GM19351 (cell line): ENCODE data around the gene JAK1.
"Not testable (repeated sequence)": the region's sequence is repeated elsewhere in the genome, so short reads cannot be mapped to it uniquely, and the experiment has no call there.

Experiments
- ATAC-seq: cut with Tn5 transposase; IDR thresholded peaks from one replicate; pipeline ENCODE4 v1.9.1; 2021; ENCODE audit warnings: mild to moderate bottlenecking, moderate library complexity; ENCODE audit not compliant: unreplicated experiment

JAK1 gene

GRCh38 chr1:64923294-64923718, 43.0 kb downstream of the JAK1 start:
- ATAC-seq: peak; percentile 75

GRCh38 chr1:64922336-64922735, 44.0 kb downstream of the JAK1 start:
- no peak for ATAC-seq

GRCh38 chr1:64921771-64922170, 44.6 kb downstream of the JAK1 start:
- ATAC-seq: no peak

GRCh38 chr1:64920941-64921589, 45.3 kb downstream of the JAK1 start:
- no peak for ATAC-seq

- not testable (repeated sequence) for ATAC-seq
These were observed 47.2 kb downstream of the JAK1 start for GRCh38 chr1:64919120-64919519.

- ATAC-seq: no peak
These were observed 48.4 kb downstream of the JAK1 start for GRCh38 chr1:64917907-64918306.

- peak; percentile 51 for ATAC-seq
These were observed 49.0 kb downstream of the JAK1 start for GRCh38 chr1:64917328-64917861.

GRCh38 chr1:64915381-64916274, 50.7 kb downstream of the JAK1 start:
- ATAC-seq: no peak

GRCh38 chr1:64913361-64914015, 52.9 kb downstream of the JAK1 start:
- ATAC-seq: no peak

- no peak for ATAC-seq
These were observed 54.2 kb downstream of the JAK1 start for GRCh38 chr1:64912191-64912590.

GRCh38 chr1:64911326-64911725, 55.0 kb downstream of the JAK1 start:
- no peak for ATAC-seq

- ATAC-seq: no peak
These were observed 57.3 kb downstream of the JAK1 start for GRCh38 chr1:64909031-64909430.

- ATAC-seq: no peak
These were observed 57.8 kb downstream of the JAK1 start for GRCh38 chr1:64908575-64908974.

GRCh38 chr1:64906447-64906846, 59.9 kb downstream of the JAK1 start:
- ATAC-seq: peak; percentile 61

GRCh38 chr1:64903593-64903992, 62.8 kb downstream of the JAK1 start:
- ATAC-seq: no peak

GRCh38 chr1:64901663-64902062, 64.7 kb downstream of the JAK1 start:
- no peak for ATAC-seq

- ATAC-seq: no peak
These were observed 65.4 kb downstream of the JAK1 start for GRCh38 chr1:64900916-64901315.

- peak; percentile 49 for ATAC-seq
These were observed 68.1 kb downstream of the JAK1 start for GRCh38 chr1:64898107-64898861.

- no peak for ATAC-seq
These were observed 69.8 kb downstream of the JAK1 start for GRCh38 chr1:64896551-64896950.

GRCh38 chr1:64895500-64895899, 70.8 kb downstream of the JAK1 start:
- peak; percentile 79 for ATAC-seq
